DMS153 (cell line): ENCODE results near the gene ABCG8.

Source experiments
- DNase-seq: peaks from one replicate; lab custom pipeline; 2025; lab: John Stamatoyannopoulos, UW

Gene ABCG8

GRCh38 chr2:43826305-43827250 is 12.2 kb upstream of the ABCG8 start:
- DNase-seq = no peak

- DNase-seq = no peak
These were observed 7.1 kb upstream of the ABCG8 start for GRCh38 chr2:43831543-43832294.

GRCh38 chr2:43832457-43832856 is 6.3 kb upstream of the ABCG8 start:
- DNase-seq = no peak

- no peak for DNase-seq
These were observed 1.7 kb upstream of the ABCG8 start for GRCh38 chr2:43837033-43837432.

GRCh38 chr2:43837831-43838559 is 776 bp upstream of the ABCG8 start:
- DNase-seq = no peak

GRCh38 chr2:43839776-43840564 is 1.2 kb downstream of the ABCG8 start:
- DNase-seq = no peak

GRCh38 chr2:43840965-43841364 is 2.2 kb downstream of the ABCG8 start:
- DNase-seq = no peak

GRCh38 chr2:43841949-43842865 is 3.4 kb downstream of the ABCG8 start:
- no peak for DNase-seq

- no peak for DNase-seq
These were observed 4.1 kb downstream of the ABCG8 start for GRCh38 chr2:43842866-43843226.

- no peak for DNase-seq
These were observed 6.4 kb downstream of the ABCG8 start for GRCh38 chr2:43845181-43845580.

- DNase-seq = no peak
These were observed 7.5 kb downstream of the ABCG8 start for GRCh38 chr2:43846140-43846793.

GRCh38 chr2:43848214-43848613 is 9.4 kb downstream of the ABCG8 start:
- no peak for DNase-seq

- DNase-seq = no peak
These were observed 12.5 kb downstream of the ABCG8 start for GRCh38 chr2:43851011-43851980.

GRCh38 chr2:43852196-43852730 is 13.5 kb downstream of the ABCG8 start:
- no peak for DNase-seq

- DNase-seq = no peak
These were observed 14.6 kb downstream of the ABCG8 start for GRCh38 chr2:43853141-43854081.

GRCh38 chr2:43854671-43855070 is 15.9 kb downstream of the ABCG8 start:
- DNase-seq = no peak

GRCh38 chr2:43855292-43855691 is 16.5 kb downstream of the ABCG8 start:
- DNase-seq = no peak
